Measurements from ENCODE around the gene MISP.

The MISP gene

DNA sequence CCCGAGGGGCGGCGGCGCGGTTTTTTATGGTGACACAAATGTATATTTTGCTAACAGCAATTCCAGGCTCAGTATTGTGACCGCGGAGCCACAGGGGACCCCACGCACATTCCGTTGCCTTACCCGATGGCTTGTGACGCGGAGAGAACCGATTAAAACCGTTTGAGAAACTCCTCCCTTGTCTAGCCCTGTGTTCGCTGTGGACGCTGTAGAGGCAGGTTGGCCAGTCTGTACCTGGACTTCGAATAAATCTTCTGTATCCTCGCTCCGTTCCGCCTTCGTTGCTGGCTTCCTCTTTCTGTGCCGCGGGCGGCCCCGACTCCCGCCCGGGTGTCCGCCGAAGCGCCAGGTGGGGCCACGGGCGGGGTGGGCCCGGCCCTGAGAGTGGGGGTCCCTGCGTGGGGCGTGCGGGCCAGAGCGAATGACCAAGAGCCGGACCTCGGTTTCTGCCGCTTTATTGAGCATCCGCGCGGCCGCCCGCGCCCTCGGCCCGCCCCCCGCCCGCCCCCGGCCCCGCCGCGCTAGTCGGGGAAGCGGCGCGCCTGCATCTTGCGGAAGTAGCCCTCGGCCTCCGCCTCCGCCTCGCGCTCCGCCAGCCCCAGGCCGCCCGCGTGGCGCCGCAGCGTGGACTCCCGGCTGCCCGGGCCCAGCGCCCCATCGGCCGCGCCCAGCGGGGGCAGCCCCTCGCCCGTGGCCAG is 61.3 kb downstream of the MISP start:
- no peak for DNase-seq

DNA sequence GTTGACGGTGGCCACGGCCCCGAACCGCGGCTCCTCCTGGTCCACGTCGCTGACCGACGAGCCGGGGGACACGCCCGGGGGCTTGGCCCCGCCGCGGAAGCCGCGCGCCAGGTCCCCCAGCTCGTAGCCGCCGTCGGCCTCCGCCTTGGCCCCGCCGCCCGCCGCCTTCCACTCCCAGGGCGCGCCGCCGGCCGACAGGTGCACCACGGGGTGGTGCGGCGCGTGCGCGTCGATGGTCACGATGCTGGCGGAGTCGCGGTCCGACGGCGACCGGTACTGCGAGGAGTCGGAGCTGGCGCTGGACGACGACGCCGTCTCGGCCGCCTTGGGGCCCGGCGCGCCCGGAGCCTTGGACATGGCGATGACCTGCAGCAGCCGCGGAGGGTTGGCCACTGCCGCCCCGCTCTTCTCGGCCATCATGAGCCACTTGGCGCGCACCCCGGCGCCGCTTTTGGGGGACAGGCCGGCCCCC is 61.9 kb downstream of the MISP start:
- DNase-seq: no peak

DNA sequence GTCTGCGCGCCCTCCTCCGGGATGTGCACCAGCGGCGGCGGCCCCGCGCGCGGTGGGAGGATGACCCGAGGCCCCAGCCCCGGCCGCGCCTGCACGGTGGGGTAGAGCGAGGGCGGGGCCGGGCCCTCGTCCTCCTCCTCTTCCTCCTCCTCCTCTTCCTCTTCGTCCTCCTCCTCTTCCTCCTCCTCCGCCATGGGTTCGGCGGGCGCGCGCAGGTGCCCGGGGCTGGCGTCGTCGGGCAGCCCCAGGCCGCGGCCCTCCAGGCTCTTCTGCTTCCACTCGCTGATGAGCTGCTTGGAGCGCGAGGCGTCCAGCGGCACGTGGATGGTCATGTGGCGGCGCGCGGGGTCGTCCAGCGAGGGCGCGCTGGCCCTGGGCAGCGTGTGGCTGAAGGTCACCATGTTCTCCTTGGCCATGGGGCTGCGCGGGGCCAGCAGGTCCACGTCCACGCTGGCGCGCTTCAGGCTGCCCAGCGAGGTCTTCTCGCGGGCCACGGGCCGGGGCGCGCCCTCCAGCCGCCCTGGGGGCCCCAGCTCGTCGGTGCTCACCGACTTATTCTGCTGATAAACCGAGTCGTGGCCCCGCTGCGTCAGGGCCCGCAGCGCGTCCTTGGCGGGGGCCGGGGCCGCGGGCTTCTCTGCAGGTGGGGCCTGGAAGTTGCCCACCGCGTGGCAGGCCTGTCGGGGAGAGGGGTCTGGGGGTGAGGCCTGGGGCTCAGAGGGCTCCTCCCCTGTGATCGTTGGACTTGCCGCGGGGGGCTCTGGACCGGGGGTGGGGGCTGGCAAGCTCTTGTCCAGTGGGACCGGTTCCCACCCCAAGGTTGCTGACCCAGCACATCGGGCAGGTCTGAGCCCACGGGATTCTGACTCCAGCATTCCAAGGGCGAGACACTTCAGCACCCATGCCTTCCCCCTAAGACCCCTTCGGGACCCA is 62.6 kb downstream of the MISP start:
- no peak for DNase-seq
